Panc1 (cell line): ENCODE data around the gene MBOAT1. TPM values are rescaled to one million over a fixed set of nuclear protein-coding genes. Genes with fewer than 3 reads are reported as not detected.

ENCODE experiments used
- ATAC-seq: fragments of 200-7000 bp; cut with Tn5 transposase; 2 replicates; pipeline ENCODE4 v1.9.1; 2020; ENCODE audit warnings: mild to moderate bottlenecking, moderate library complexity
- BruUV-seq: library from RNA; stranded (reverse); fragments of 400-500 nt; replicated peaks from 2 replicates; lab custom pipeline; 2021; lab: Mats Ljungman, UMichigan
- CTCF ChIA-PET: fragments of 300-600 bp; sonication (Branson Sonifier 250); formaldehyde crosslinking; loops from one replicate; lab custom pipeline; 2022; ENCODE audit warnings: antibody characterized with exemption; lab: Charles Lee
- POLR2A ChIA-PET: fragments of 300-600 bp; sonication (Branson Sonifier 250); formaldehyde crosslinking; loops from one replicate; lab custom pipeline; 2022; ENCODE audit warnings: antibody characterized with exemption; lab: Charles Lee
- DNase-seq: peaks from one replicate; pipeline ENCODE4 v3.0.0-alpha.2; 2010; ENCODE audit warnings: low read depth, low spot score
- H3K27ac ChIP-seq: 2 replicates; pipeline ENCODE4 v1.5.1; 2011; ENCODE audit warnings: mild to moderate bottlenecking, low read length, inconsistent platforms
- H3K27me3 ChIP-seq: fragments of 200-500 bp; sonication (Bioruptor generic); 2 replicates; pipeline ENCODE4 v1.6.0; 2014; ENCODE audit warnings: low read length, inconsistent platforms; ENCODE audit not compliant: control insufficient read depth, insufficient read depth
- H3K36me3 ChIP-seq: fragments of 200-500 bp; sonication (Bioruptor generic); 2 replicates; pipeline ENCODE4 v1.5.1; 2014; ENCODE audit warnings: inconsistent platforms, mild to moderate bottlenecking, low read length, moderate library complexity; ENCODE audit not compliant: control insufficient read depth, insufficient read depth
- H3K4me1 ChIP-seq: 2 replicates; pipeline ENCODE4 v1.5.1; 2011; ENCODE audit warnings: inconsistent platforms, mild to moderate bottlenecking, low read length, moderate library complexity; ENCODE audit not compliant: control insufficient read depth, insufficient read depth
- H3K4me3 ChIP-seq, 2 experiments: 2 replicates each; pipeline ENCODE4 v1.5.1; 2011 to 2012; ENCODE audit warnings: low read depth in 2 of 2, low read length in 2 of 2, mild to moderate bottlenecking in 2 of 2, inconsistent platforms in 1 of 2, moderate library complexity in 1 of 2
- H3K9me3 ChIP-seq: fragments of 200-500 bp; sonication (Bioruptor generic); 2 replicates; pipeline ENCODE4 v1.5.1; 2014; ENCODE audit warnings: low read depth, mild to moderate bottlenecking, inconsistent platforms, low read length, moderate library complexity; ENCODE audit not compliant: control insufficient read depth, insufficient read depth
- POLR2AphosphoS5 ChIP-seq: IDR thresholded peaks from 2 replicates; pipeline ENCODE4 v1.6.1; 2012; ENCODE audit warnings: mild to moderate bottlenecking, low read depth, low read length, moderate library complexity
- SIN3A ChIP-seq: IDR thresholded peaks from 2 replicates; pipeline ENCODE4 v1.6.1; 2012; ENCODE audit warnings: low read depth, mild to moderate bottlenecking, low read length, moderate library complexity, borderline replicate concordance; ENCODE audit not compliant: insufficient read depth
- TCF7L2 ChIP-seq: IDR thresholded peaks from 2 replicates; pipeline ENCODE4 v1.6.1; 2011; ENCODE audit warnings: mild to moderate bottlenecking, low read depth, low read length, inconsistent platforms
- in situ Hi-C: cut with HindIII; loops from 2 replicates; pipeline ENCODE4 v1.10.0; 2016; ENCODE audit warnings: low sequenced_read_pairs, low pct_unique_long_range_greater_than_20kb
- intact Hi-C: fragments of 100-400 bp; cut with micrococcal nuclease; formaldehyde crosslinking; loops from one replicate; pipeline ENCODE4 v1.10.0; 2022; ENCODE audit not compliant: unreplicated experiment
- total RNA-seq: library from RNA; stranded (reverse); gene quantifications from one replicate; pipeline ENCODE4 v1.2.1, GENCODE V29; 2021; ENCODE audit not compliant: unreplicated experiment
- TF ChIP-seq, protein P1 (sequence below): fragments of 450-650 bp; IDR thresholded peaks from 2 replicates; pipeline ENCODE4 v1.5.1; 2017; ENCODE audit warnings: mild to moderate bottlenecking
- TF ChIP-seq, protein P2 (sequence below), 2 experiments: IDR thresholded peaks; 2 replicates each; pipeline ENCODE4 v1.6.1; 2011 to 2012; ENCODE audit warnings: low read depth in 2 of 2, control low read depth in 1 of 2, low read length in 1 of 2, mild to moderate bottlenecking in 1 of 2, moderate library complexity in 1 of 2; ENCODE audit not compliant: insufficient read depth in 1 of 2

Gene MBOAT1
- total RNA-seq, 1 experiment from 2014 or later: 15.1 TPM

DNA sequence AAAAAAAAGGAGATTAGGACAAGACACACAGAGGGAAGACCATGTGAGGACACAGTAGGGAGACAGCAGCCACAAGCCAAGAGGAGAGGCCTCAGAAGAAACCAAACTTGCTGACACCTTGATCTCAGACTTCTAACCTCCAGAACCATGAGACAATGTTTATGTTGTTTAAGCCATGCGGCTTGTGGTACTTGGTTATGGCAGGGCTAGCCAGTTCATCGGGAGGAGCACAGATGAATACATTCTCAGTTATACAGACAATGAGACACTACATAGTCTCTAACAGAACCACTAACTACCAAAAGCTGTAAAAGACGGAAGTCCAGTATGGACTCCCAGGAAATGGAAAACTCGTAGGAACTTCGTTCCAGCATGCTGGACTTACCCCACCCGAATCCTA, 116.8 kb downstream of the MBOAT1 start:
- no peak overlapping the region for H3K27ac ChIP-seq
- no peaks in the 10 kb centered on the region for H3K4me1 ChIP-seq
- CTCF ChIA-PET: no interaction called here
- no peaks in the 10 kb centered on the region for H3K9me3 ChIP-seq
- H3K27me3 ChIP-seq: no peaks in the 10 kb centered on the region
- in situ Hi-C loops (no loop called here), intact Hi-C loops (no loop called here)
- TF ChIP-seq SIN3A (no peak), POLR2AphosphoS5 (no peak), TCF7L2 (no peak)
- TF ChIP-seq, protein P1, sequence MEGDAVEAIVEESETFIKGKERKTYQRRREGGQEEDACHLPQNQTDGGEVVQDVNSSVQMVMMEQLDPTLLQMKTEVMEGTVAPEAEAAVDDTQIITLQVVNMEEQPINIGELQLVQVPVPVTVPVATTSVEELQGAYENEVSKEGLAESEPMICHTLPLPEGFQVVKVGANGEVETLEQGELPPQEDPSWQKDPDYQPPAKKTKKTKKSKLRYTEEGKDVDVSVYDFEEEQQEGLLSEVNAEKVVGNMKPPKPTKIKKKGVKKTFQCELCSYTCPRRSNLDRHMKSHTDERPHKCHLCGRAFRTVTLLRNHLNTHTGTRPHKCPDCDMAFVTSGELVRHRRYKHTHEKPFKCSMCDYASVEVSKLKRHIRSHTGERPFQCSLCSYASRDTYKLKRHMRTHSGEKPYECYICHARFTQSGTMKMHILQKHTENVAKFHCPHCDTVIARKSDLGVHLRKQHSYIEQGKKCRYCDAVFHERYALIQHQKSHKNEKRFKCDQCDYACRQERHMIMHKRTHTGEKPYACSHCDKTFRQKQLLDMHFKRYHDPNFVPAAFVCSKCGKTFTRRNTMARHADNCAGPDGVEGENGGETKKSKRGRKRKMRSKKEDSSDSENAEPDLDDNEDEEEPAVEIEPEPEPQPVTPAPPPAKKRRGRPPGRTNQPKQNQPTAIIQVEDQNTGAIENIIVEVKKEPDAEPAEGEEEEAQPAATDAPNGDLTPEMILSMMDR: no peak
- TF ChIP-seq, protein P2, sequence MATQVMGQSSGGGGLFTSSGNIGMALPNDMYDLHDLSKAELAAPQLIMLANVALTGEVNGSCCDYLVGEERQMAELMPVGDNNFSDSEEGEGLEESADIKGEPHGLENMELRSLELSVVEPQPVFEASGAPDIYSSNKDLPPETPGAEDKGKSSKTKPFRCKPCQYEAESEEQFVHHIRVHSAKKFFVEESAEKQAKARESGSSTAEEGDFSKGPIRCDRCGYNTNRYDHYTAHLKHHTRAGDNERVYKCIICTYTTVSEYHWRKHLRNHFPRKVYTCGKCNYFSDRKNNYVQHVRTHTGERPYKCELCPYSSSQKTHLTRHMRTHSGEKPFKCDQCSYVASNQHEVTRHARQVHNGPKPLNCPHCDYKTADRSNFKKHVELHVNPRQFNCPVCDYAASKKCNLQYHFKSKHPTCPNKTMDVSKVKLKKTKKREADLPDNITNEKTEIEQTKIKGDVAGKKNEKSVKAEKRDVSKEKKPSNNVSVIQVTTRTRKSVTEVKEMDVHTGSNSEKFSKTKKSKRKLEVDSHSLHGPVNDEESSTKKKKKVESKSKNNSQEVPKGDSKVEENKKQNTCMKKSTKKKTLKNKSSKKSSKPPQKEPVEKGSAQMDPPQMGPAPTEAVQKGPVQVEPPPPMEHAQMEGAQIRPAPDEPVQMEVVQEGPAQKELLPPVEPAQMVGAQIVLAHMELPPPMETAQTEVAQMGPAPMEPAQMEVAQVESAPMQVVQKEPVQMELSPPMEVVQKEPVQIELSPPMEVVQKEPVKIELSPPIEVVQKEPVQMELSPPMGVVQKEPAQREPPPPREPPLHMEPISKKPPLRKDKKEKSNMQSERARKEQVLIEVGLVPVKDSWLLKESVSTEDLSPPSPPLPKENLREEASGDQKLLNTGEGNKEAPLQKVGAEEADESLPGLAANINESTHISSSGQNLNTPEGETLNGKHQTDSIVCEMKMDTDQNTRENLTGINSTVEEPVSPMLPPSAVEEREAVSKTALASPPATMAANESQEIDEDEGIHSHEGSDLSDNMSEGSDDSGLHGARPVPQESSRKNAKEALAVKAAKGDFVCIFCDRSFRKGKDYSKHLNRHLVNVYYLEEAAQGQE (IDR thresholded peaks at IDR 0.05; ENCODE audit: insufficient read depth in 1 of 2, low read depth in 2 of 2, low read length in 1 of 2): no peak
- no peak for DNase-seq
- POLR2A ChIA-PET: no interaction called here
- no TSS peak for BruUV-seq
- no peaks in the 10 kb centered on the region for H3K36me3 ChIP-seq
- ATAC-seq: no peak
- no peak overlapping the region for H3K4me3 ChIP-seq

DNA sequence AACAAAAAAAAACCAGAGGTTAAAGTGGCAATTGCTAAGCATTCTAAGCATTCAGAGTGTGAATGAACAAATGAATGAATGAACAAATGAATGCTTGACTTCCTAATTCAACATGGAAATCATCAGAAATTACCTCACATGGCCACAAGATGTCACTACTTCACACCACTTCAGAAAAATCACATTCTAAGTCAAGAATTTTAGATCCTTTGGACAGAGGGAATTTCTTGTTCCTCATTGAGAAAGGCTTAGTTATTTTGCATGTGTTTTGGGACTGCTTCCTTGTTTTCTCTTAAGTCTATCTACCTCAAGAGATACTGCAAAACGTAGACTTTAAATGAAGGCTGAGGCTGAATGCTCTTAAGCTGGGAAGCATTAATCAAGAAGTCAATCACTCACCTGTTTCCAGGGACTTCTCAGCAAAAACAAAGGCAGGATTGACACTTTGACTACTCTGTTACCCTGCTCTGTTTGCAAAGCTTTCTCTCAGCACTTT, 120.2 kb downstream of the MBOAT1 start:
- DNase-seq (peak; percentile 30), ATAC-seq (no peak)
- no peak for TF ChIP-seq TCF7L2
- TF ChIP-seq, protein P1: peak; percentile 73
- TF ChIP-seq, protein P2 (IDR thresholded peaks at IDR 0.05; ENCODE audit: insufficient read depth in 1 of 2, low read depth in 2 of 2, low read length in 1 of 2): no peak
- Histone ChIP-seq H3K4me3 (no peak overlapping the region), H3K27ac (no peak overlapping the region), H3K27me3 (no peaks in the 10 kb centered on the region), H3K36me3 (no peaks in the 10 kb centered on the region), H3K4me1 (no peaks in the 10 kb centered on the region), H3K9me3 (peaks cover 2% of the 10 kb centered on the region; the same call in 1 of the 2 replicates)
- intact Hi-C loops: loop anchor here (1.0 to 5.0 kb wide), 3 partner anchors 34 to 435 kb away; no protein-coding TSS in a partner anchor
- ChIA-PET POLR2A (no interaction called here), CTCF (interaction anchor here (0.8 to 2.2 kb wide), 2 partner anchors 18 to 34 kb away, joined by 4 to 8 read pairs; no protein-coding TSS in a partner anchor)
- in situ Hi-C loops: no loop called here
- BruUV-seq: no TSS peak
